Fibroblast of skin of back (primary cell): ENCODE measurements around the gene ING4.

Source experiments
- DNase-seq: peaks from one replicate; pipeline ENCODE4 v3.0.0-alpha.2; 2013

Gene ING4

DNA sequence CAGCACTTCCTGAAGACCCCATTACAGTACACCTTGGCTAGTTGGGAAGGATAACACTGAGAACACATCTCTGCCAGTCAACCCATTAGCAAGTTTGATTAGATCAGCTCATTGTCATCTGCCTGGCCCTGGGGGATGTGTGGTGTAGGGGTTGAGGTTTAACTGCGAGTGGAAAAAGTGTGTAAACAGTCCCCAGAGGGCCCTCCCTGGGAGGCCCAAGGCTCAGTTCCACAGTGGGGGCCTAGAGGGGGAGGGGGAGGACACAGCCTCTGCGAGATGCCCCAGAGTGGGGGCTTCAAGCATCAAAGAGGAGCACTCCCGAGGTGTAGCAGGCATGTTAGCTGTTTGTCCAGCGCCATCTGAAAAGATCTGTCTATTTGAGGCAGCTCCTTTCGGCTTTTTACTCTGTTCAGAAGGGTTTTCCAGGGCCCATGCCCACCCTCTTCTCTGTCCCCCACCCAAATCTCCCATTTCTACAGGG, 27.5 kb downstream of the ING4 start:
- peak; percentile 50 for DNase-seq

DNA sequence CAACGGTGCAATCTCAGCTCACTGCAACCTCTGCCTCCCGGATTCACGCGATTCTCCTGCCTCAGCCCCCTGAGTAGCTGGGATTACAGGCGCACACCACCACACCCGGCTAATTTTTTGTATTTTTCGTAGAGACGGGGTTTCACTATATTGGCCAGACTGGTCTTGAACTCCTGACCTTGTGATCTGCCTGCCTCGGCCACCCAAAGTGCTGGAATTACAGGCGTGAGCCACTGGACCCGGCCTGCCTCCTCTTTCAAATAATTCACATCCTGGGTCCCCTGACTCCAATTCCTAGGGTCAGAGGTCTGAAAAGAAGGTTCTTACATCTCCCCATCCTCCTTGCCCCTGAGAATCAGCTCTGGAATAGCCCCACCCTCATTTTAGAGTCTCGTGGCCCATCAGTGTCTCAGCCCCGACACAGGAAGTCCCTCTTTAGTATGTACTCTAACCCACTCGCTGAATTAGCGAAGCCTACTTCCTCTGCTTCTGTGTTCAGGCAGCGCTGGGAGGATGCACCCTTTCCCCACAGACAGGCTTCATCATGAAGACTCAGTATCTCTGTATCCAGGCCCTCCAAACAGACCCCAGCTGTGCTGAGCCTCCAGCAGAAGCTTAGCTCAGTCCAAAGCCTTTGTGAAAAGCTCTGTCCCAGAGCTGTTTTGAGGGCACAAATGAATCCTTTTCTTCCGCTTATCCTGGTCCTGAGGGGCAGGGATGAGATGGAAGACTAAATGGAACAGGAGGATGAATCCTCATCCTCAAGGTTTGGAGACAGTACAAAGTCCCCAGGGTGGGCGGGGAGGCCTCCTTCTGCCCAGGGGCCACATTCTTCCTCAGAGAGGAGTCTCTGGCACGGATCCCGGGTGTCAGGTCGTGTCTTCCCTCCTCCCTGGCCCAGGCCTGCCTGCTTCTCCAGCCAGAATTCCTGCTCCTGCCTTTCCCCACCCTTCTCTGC, 30.6 kb downstream of the ING4 start:
- DNase-seq = peak; percentile 40

DNA sequence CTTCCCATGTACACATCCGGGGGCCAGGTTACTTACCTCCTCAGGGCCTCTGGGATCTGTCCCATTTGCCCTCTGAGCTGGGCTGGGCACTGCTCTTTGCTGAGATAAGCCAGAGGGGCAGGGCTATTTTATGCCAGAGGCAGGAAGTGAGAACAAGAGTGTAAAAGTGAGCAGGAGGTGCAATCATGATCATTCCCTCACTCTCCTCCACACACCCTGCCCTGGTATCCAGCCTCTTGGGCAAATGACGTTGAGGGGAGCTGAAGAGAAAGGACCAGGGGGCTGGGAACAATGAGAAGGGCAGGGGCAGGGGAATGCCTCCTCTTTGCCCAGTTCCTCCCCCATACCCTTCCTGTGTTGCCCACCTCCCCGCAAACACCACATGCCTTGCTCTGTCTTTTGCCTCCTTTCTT, 31.4 kb downstream of the ING4 start:
- no peak for DNase-seq

DNA sequence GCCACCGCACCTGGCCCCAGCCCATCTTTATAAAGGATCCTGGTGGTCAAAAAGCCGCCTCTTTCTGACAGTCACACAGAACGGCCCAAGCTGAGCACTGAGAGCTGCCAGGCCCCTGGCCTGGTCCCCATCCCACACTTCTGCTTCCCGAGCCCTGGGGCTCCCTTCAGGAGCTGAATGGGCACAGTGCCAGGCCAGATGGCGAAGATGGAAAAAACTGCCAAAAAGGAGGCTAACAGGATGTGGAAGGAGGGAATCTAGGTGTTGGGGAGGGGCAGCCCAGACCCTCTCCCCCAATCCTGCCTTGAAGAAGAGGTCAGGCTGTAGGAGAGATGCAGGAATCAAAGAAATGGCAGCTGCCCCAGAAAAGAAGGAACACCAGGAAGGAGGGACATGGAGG, 32.2 kb downstream of the ING4 start:
- DNase-seq = no peak

DNA sequence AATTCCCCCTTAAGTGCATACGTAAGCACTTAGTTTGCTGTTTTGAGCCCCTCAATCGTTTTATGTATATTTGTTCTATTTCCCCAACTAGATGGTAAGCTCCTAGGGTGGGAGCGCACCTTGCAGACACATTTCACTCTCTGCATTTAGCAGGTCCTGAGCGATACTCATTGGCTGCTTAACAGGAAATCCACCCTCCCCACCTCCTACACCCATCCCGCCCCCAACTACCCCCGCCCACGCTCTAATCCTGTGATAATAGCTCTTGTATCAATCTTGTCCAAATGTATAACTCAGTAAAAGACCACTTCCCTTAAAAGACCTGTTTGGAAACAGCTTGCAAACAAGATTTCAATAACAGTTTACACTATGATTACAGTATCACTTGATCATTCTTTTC, 35.3 kb downstream of the ING4 start:
- DNase-seq = no peak

DNA sequence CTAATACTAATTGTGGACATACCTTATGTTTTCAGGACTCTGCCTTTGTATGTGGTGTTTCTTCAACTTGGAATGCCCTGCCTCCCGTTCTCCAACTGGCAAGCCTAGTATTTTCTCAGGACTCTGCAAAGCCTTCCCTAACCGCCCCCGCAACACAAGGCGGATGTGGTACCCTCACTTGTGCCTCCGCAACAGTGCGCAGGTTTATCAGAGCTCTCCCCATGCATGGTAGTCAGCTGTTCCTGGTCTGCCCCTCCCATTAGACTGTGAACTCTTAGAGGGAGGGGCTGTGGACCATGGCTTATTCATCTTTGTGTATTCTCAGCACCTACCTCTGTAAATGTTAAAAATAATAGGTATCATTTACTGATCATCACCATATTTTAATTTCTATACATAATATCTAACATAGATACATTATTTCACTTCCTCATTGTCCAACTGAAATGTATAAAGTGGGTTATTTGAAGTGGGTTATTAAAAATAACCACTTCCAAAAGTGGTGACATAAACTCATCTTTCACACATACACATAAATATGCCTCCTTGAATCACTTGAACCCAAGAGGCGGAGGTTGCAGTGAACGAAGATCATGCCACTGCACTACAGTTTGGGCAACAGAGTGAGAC, 36.1 kb downstream of the ING4 start:
- no peak for DNase-seq

DNA sequence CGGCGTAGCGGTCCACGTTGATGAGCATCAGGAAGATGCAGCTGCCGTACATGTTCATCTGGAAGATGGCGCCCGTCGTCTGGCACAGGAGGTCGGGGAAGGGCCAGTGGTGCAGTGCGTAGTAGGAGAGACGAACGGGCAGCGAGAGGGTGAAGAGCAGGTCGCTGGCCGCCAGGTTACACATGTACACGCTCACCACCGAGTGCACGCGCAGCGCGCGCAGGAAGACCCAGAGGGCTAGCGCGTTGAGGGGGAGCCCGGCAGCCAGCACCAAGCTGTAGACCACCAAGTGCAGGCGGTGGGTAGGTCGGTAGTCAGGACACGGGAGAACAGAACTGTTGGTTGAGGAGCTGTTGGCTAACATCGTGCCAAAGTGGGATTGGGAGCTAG, 42.0 kb downstream of the ING4 start:
- no peak for DNase-seq

DNA sequence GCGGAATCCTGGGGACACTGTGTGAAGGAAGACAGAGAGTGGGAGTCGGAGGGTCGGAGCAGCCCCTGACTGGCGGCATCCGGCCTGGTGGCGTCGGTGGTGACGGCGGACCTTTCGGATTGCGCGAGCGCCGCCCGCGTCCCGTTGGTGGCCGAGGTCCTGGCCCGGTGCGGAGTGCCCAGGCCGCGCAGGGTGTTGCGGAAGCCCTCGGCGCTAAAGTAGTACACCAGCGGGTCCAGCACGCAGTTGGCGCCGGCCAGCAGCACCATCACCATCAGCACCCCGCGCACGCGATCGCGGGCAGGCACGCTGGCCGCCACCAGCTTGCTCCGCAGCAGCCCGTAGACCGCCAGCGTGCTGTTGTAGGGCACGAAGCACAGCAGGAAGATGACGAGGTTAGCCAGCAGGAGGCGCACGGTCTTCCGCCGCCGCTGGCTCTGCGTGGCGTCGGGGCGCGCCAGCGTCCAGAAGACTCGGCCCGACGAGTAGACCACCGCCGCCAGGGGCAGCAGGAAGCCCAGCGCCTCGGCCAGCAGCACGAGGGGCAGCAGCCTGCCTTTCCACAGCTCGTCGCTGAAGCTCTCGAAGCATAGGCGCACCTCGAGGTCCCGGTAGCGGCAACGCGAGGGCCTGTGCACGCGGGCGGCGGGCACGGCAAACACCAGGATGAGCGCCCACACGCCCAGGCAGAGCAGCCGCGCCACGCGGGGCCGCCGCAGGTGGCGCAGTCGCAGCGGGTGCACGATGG, 42.6 kb downstream of the ING4 start:
- DNase-seq = peak; percentile 69

DNA sequence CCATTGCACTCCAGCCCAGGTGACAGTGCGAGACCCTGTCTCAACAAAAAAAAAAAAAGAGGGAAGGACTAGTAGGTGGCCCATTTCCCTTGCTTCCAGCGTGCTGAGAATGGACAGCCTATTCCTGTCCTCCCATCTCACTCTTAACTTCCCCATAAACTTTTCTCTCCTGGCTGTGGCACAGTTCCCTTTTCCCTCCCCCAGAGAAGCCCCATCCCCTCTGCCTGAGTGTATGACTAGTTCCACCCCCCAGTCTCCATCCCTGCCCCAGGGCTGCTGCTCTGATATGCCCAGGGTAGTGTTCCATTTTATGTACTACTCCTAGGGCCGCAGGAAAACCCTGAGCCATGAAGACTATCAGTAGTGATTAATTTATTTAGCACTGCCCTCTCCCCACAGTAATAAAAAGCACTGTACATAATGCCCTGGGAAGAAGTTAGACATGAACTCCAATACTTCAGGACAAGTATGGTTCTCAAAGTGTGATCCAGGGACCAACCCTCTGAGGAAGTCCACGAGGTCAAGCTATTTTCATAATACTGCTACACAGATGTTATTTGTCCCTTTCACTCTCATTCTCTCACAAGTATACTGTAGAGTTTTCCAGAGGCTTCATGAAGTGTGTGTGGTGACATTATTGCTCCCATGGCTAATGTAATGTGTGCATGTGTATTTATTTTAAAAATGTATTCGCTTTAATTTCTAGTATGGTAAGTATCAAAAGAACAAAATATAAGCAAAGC, 44.3 kb downstream of the ING4 start:
- DNase-seq = no peak

DNA sequence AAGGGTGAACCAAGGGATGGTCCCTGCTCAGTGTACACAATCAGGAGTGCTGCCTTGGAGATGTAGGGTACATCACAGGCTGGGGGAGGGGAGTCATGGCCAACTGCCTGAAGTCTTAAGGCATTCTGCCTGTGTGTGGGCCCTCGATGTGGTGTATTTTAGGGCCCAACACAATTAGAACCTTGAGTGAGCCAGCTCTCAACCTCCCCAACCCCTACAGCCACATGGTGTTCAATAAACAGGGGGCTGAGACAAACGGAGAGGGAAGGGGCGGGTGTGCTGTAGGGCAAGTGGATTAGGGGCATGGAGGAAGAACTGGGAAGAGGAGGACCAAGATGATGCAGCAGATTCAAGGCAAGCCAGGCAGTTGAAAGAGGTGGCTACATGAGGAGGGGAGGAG, 47.1 kb downstream of the ING4 start:
- no peak for DNase-seq

DNA sequence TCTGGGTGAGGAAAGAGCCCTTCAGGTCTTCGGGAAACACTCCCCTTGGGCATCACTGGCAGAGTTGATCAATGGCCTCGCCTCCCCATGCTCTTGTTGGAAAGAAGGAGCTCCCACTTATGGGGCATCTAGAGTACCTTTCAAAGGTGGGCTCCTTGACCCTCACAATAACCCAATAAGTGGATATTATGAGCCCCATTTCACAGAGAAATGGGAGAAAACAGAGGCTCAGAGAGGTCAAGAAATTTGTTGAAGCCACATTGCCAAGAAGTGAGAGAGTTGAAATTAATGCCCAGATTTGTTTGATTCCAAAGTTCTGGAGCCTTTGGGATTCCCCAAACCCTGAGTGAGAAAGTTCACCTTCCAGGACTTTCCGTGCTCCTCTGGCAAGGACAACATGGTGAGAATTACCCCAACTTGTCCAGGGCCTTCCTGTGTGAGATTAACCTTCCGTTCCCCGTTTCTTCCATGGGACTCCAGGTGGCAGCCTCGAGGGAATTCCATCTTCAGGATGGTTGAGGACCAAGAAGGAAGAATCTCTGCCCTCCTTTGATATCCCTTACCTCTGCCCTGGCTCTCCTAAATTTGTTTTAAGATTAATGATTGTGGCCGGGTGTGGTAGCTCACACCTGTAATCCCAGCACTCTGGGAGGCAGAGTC, 48.3 kb downstream of the ING4 start:
- DNase-seq = peak; percentile 20

DNA sequence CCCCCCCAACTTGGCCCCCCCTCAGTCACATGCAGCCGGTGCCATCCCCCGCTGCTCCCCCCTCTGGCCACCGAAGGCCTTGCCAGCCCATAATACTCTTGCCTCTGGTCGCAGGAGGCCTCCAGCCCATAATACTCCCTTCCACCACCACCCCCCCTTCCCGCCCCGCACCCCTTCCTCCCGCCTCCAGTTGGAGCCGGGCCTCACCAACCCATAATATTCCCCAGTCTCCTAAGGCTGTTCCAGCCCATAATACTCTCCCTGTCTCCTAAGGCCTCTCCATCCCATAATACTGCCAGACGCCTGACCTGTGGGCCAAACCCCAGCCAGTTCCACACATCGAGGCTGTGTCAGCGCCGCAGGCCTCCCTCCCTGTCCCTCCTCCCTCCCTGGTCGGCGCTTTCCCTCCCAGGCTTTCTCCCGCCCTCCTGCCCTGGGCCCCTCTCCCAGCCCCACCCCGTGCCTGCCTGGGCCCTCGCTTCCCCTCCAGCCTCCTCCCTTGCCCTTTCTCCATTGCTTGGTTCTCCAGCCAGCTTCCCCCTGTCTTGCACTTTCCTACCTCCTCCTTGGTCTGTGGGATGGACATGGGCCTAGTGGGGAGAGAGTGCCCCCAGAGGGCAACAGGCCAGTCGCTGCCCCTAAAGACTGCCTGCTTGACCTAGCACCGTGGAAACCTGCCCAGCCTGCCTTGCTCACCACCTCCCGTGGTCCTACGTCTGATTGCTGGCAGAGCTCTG, 49.0 kb downstream of the ING4 start:
- DNase-seq = peak; percentile 95

DNA sequence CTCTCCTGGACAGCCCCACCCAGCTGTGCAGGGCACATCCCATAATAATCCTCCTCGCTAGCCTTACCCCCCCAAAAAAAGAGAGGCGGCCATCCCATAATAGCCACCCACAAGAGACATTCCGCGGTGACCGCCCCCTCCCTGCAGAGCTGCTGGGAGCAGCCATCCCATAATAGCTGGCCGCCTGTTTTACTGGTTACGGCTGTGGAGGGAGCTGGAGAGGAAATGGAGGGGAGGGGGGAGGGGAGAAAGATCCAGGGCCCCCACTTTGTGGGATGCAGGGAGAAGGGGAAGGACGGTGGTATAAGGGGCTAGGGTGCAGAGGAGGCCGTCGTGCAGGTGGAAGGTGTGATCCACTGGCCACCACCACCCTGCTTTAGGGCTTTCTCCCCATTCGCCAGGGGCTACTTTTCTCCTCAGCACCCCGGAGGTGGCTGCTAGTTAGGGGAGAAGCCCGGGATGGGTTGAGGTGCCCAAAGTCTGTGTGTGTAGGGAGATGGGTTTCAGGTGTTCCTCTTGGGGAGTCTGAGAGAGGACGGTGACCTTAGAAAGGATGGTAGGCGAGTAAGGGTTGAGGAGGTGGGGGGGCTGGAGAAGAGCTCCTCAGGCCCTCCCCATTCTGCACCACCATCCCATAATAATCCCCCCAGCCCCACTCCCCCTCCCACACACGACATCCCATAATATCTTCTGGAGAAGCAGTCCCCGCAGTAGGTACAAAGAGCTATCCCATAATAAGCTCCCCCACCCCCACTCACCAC, 49.7 kb downstream of the ING4 start:
- DNase-seq = peak; percentile 76

DNA sequence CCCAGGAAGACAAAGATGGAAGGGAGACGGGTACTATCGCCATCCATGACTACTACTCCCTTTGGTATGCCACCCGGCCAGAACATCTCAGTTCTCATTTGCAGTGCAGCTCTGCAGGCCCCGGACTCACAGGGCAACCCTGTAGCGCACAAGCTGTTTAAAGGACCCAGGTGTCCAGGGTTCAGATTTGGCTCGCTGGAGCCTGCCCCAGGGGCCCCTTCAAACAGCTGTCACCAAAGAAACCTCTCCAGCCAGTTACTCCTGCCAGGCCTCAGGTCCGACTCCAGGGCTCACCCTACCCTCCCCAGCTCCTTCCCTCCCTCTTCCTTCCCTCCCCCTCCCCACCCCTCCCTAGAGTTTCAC, 50.3 kb downstream of the ING4 start:
- no peak for DNase-seq

DNA sequence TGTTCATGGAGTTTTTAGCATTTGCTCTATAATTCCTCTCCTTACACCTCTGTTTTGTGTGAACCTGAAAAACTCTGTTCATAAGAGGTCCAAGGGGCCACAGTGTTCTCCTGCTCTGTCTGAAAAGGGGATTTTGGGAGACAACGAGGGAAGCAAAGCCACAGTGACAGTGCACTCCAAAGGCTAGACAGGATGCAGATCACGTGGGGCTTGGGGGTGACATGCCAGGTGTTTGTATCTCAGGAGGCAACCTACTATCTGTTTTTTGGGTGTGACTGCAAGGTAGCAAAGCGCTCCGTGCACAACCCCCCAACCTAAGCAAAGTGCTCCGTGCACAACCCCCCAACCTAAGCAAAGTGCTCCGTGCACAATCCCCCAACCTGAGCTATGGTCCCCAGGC, 50.7 kb downstream of the ING4 start:
- DNase-seq = no peak

DNA sequence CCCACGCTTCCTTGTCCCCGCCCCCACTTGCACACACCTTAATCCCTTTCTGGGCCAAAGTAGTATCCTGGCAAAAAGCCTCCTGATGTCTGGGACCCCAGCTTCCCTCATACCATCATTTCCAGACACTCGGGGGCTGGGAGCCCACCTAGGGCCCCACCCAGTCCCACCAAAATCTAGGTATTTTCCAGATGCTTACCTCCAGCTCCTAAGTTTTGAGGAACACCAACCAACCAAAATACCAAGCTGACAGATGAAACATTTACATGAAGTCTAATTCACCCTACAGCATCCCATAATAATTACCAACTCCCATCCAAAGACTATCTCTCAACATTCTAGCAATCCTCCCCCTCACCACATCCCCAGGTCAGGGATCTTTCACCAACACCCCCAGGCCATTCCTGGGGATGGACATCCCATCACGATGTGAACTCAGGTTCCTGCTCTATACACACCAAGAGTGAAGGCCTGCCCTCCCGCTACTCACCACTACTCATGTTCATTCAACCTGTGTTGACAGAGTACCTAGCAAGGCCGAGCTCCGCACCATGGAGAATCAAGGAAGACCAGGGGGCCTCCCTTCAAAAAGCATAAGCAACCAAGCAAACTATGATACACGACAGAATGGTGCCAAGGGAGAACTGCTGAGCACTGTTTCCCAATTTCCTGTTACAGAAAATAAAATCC, 54.2 kb downstream of the ING4 start:
- peak; percentile 7 for DNase-seq

DNA sequence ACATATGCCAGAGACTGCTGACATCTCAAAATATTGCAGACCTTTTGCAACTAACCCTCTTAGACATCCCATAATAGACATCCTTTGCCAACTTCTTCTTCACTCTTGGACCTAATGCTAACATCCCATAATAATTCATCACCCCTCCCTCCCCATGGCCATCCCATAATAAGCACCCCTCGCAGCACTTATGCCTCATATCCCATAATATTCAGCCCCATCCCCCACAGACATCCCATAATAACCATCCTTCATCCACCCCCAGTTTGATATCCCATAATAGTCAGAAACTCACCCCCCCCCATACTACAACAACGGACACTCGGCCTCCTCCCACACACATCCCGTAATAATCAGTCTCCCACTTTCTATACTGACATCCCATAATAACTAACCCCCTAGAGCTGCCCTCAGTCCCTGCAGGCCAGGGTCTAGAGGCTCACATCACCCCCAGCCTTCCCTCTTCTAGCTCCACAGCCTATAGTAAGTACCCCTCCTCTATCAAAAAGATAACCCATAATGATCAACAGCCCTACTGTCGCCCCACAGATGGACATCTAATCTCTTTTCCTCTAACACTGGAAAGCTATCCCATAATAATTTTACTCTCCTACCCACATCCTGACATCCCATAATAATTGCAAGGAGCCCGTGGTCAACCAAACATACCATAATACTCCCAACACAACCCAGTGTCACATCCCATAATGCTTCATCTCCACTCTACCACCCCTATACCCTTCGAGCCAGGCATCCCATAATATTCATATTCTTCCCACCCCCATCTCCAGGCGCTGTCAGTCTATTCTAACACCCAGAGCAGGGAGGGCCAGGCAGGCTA, 54.9 kb downstream of the ING4 start:
- DNase-seq = peak; percentile 58

DNA sequence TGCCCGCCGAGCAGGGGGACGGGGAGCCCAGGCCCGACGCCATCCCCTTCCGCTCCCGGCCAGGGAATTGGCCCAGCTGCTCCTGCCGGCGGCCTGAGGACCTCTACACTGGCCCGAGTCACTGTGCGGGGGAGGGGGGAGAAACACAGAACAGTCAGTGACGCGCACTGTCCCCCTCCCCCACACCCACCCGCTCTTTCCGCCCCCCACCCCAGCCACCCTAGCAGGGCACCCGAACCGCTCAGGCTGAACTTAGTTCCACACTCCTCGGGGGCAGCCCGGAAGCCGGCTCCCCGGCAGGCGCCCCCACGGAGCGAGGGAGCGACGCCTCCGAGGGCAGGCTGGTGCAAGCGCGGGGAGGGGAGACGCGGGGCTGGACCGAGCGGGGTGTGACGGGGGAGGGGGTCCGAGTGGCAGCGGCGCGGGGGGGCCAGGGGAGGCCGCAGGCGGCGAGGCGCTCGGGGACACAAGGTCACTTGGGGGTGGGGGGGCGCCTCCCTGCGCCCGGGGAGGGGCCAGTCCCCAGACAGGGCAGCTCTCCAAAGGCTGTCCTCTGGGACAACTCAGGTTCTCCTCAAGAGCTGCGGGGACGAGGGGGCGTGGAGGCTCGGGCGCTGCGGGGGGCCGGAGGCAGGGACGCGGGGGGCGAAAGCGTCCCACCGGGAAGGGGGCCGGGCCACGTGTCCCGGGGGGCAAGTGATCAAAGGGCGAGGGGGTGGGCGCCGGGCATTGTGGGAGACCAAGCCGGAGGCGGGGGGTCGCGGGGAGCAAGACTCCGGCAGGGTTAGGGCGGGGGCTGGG, 56.4 kb downstream of the ING4 start:
- peak; percentile 59 for DNase-seq
